Tibial artery (tissue), 4 donors: ENCODE results near the gene SOX10.

Experiments
- DNase-seq, 2 donors: peaks; one replicate each; pipeline ENCODE4 v3.0.0-alpha.2; 2019
- H3K27ac ChIP-seq, 2 donors: fragments of 200-600 bp; sonication (generic) in 1 of 2; 1 replicate in 1 of 2; 2 replicates in 1 of 2; pipeline ENCODE4 v1.5.1; 2018 to 2019; ENCODE audit warnings: mild to moderate bottlenecking in 1 of 2
- H3K27me3 ChIP-seq, 2 donors: fragments of 200-600 bp; sonication (generic) in 1 of 2; one replicate each; pipeline versions ENCODE4 v1.5.1 to v1.6.0; 2016 to 2019
- H3K36me3 ChIP-seq, 3 donors: fragments of 200-600 bp; sonication (generic) in 2 of 3; one replicate each; pipeline ENCODE4 v1.5.1; 2016 to 2019; ENCODE audit warnings: mild to moderate bottlenecking in 2 of 3
- H3K4me1 ChIP-seq, 4 donors: fragments of 200-600 bp; sonication (generic) in 2 of 4; 1 replicate in 3 of 4; 2 replicates in 1 of 4; pipeline ENCODE4 v1.5.1; 2016 to 2019
- H3K4me3 ChIP-seq, 2 donors: fragments of 200-600 bp; sonication (generic) in 1 of 2; 1 replicate in 1 of 2; 2 replicates in 1 of 2; pipeline ENCODE4 v1.5.1; 2018 to 2019; ENCODE audit warnings: mild to moderate bottlenecking in 2 of 2
- H3K9me3 ChIP-seq, 3 donors: fragments of 200-600 bp; sonication (generic) in 1 of 3; one replicate each; pipeline ENCODE4 v1.5.1; 2016 to 2019
- CTCF ChIP-seq, 2 experiments: fragments of 200-600 bp in 1 of 2; fragments of 450-650 bp in 1 of 2; IDR thresholded peaks; one replicate each; pipeline ENCODE4 v1.5.1; 2017 to 2019; ENCODE audit warnings: antibody characterized with exemption in 2 of 2, mild to moderate bottlenecking in 1 of 2, moderate library complexity in 1 of 2
- intact Hi-C: fragments of 100-400 bp; cut with DNase I; formaldehyde crosslinking; loops from one replicate; pipeline ENCODE4 v1.15.0; 2023; ENCODE audit warnings: low total_unique reads

SOX10 gene

GRCh38 chr22:37924386-37925065 is 59.8 kb downstream of the SOX10 start:
- Histone ChIP-seq H3K9me3 (no peaks in the 10 kb centered on the region), H3K4me3 (no peak overlapping the region), H3K27me3 (no peaks in the 10 kb centered on the region), H3K27ac (no peak overlapping the region), H3K4me1 (peaks cover 0 to under 1% (median 0%) of the 10 kb centered on the region in 4 donors), H3K36me3 (peaks cover 46 to 97% (median 78%) of the 10 kb centered on the region in 3 donors)
- no peak for TF ChIP-seq CTCF (IDR thresholded peaks at IDR 0.05)
- no peak for DNase-seq
- intact Hi-C loops, result no loop called here

GRCh38 chr22:37923927-37924326 is 60.4 kb downstream of the SOX10 start:
- H3K4me3 ChIP-seq, result no peak overlapping the region
- intact Hi-C loops, result no loop called here
- H3K27ac ChIP-seq, result no peak overlapping the region
- no peaks in the 10 kb centered on the region for H3K27me3 ChIP-seq
- no peak for DNase-seq
- H3K4me1 ChIP-seq, result no peaks in the 10 kb centered on the region
- H3K36me3 ChIP-seq, result peaks cover 52 to 97% (median 78%) of the 10 kb centered on the region in 3 donors
- no peaks in the 10 kb centered on the region for H3K9me3 ChIP-seq
- TF ChIP-seq CTCF (IDR thresholded peaks at IDR 0.05), result no peak
